Right kidney (tissue), 1 donor: ENCODE data around the gene DDC.

ENCODE experiments used
- DNase-seq: peaks from one replicate; pipeline ENCODE4 v3.0.0-alpha.2; 2016

Gene DDC

DNA sequence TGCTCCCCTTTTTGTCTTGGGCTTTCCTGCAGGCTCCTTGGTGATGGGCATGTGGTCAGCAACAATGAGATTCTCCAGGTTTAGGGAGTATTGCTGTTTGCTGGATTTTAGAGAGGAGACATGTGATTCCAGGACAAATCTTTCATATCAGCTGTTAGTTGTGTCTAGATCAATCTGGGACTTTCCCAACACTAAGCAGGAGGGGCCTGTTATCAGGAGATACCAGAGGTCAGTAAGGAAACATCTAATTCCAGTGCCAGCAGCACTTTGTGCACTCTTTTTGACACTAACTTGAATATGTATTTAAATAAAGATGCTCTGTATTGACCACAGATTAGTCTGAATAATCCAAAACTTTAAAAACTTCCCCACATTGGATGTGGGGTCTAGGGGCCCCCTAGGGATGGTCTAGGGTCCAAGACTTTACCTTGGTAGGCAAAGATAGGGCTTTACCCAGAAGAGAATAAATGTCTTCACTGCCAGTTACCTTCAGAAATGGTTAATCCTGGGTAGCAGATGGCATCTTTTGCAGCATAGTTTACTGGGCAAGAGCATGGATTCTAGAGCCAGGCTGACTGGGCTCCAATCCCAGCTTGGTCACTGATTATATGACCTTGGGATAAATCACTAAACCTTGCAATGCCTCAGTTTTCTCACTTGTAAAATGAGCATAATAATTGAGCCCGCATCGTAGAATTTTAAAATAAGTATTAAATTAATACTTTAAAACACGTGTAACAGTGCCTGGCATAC is 108.7 kb downstream of the DDC start:
- no peak for DNase-seq

- no peak for DNase-seq
These were observed 109.5 kb downstream of the DDC start for GRCh38 chr7:50455658-50456057.

GRCh38 chr7:50454968-50455367 is 110.2 kb downstream of the DDC start:
- DNase-seq, result no peak

DNA sequence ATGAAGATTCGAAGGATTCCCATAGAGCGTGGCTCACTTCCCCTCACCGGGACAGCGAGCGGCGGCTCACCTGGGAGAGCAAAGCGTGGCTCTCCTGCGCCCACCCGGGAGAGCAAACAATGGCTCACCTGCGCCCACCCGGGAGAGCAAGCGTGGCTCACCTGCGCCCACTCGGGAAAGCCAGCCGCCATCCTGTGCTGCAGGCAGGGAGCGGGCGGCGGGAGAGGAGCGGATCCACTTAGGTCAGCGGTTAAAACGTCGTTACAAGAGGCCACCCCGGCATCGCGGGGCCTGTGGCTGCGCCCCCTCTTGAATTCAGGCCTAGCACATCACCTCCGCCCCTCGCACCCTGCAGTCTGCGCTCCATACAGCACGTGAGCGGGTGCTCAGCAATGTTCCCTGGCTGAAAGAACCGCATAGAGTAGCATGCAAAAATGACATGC is 114.6 kb downstream of the DDC start:
- no peak for DNase-seq

DNA sequence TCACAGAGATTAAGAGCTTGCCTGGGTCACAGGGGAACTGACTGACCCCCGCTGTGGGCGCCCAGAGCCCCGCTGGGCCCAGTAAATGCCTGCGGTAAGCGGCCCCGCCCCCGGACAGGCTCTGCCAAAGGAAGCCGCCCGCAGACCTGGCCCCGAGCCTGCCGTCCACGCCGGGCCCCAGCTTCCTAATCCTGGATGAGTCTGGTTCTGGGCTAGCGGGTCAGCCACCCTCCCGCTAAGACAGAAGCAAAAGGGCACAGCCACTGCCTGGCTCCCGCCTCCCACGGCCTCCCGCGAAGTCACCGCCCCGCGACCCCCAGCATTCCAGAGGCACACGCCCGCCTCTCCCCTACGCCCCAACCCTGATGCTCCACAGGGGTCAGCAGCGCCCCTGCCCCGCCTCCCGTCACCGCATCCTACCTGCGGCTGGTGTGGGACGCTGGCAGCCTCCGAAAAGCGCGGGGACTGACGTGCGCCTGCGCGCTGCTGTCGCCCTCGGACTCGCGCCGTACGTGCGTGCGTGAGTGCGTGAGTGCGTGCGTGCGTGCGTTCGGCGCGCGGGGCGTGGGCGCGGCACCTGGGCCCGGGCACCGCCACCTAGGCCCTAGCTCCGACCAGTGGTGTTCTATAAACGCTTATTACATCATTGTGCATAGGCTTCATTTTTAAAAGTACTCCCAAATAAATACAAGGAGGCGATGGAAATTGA is 115.2 kb downstream of the DDC start, which contains the start of gene FIGNL1:
TSS of gene FIGNL1 (minus strand) at position 470 of the 709 bp plus-strand sequence. CDS start 3,063 bp downstream, outside the sequence.
- DNase-seq, result peak; percentile 85

GRCh38 chr7:50449501-50449880 is 115.7 kb downstream of the DDC start:
- DNase-seq, result no peak

DNA sequence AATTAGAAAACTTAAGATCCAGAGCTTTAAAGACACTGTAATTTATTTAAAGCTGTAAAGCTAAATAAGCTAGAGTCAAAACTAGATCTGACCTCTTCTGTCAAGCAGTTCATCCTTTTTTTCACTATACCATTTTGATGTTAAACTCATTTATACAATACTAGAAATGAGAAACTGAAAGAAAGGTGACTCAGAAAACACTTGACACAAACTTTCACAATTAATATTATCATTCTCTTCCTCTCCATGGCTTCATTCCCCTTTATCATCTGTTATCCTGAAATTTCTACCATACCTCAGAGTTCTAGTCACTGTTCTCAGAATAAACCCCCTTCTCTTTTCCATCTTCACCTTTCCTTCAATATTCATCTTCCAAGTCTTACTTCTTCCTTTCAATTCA is 116.4 kb downstream of the DDC start:
- no peak for DNase-seq

GRCh38 chr7:50446542-50446960 is 118.7 kb downstream of the DDC start:
- no peak for DNase-seq

DNA sequence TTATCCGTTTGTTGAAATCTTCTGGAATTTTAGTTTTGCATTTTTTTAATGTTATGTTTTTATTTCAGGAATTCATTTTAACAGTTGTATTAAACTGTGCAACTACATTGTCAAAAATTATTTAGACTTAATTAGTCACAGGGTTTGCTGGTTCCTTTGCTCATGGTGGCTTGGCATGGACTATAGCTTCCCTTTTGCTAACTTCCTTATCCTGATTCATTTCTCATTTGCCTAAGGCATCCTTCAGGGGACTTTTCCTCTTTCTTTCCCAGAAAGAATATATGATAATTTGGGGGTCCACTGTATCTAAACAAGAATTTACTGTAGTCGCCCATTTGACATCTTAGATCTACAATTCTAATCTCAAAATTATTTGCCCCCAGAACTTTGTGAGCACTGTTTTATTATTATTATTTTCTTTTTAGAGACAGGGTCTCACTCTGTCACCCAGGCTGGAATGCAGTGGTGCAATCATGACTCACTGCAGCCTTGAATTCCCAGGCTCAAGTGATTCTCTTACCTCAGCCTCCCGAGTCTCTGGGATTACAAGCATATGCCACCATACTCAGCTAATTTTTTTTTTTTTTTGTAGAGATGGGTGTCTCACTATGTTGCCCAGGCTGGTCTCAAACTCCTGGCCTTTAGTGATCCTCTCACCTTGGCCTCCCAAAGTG is 128.9 kb downstream of the DDC start:
- no peak for DNase-seq

DNA sequence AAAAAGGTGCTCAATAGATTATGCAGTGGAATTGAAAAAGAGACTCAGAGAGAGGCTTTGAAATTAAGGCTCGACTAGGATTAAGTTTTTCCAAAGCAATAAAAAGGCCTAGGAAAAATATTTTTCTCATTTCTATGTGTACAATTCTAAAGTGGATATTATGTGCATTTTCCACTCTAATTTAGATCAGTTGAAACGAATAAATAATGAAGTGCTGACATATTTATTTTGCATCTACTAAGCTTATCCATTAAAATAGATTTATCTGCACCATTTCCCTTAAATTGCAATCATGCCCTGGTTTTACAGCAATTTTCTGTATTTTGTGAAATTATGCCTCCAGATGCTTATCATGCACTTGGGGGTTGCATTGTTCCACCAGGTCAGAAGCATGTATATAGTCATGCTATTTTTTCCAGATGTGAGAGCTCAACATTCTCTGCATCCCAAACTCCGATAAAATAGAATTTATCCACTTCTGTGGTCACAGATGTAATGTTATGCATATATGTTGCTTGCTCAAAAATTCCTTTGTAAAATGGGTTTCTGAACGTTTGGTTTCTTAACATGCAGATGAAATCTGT is 133.4 kb downstream of the DDC start:
- DNase-seq, result no peak

- no peak for DNase-seq
These were observed 133.9 kb downstream of the DDC start for GRCh38 chr7:50431316-50431715.

DNA sequence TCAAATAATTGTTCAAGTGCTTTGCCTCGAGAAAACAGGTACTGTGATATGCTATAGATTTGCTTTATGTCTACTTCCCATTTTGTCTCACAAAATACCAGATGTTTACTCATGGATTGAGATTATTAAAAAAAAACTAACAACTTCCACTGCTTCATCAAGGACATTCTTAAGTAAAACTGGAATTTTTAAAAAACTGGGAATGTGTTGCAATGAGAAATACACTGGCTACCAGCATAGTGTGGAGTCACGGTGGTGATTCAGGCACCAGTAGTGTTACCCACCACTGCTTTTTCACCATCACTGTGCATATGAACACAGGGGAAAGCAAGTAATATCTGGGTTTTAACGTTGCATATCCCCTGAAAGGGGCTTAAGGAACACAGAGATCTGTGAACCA is 136.3 kb downstream of the DDC start:
- no peak for DNase-seq

GRCh38 chr7:50427518-50427917 is 137.7 kb downstream of the DDC start:
- DNase-seq, result no peak

GRCh38 chr7:50426280-50427045 is 138.7 kb downstream of the DDC start:
- DNase-seq, result no peak

GRCh38 chr7:50425318-50425717 is 139.9 kb downstream of the DDC start:
- DNase-seq, result no peak

- DNase-seq, result no peak
These were observed 141.3 kb downstream of the DDC start for GRCh38 chr7:50423860-50424259.

GRCh38 chr7:50422858-50423257 is 142.3 kb downstream of the DDC start:
- no peak for DNase-seq

DNA sequence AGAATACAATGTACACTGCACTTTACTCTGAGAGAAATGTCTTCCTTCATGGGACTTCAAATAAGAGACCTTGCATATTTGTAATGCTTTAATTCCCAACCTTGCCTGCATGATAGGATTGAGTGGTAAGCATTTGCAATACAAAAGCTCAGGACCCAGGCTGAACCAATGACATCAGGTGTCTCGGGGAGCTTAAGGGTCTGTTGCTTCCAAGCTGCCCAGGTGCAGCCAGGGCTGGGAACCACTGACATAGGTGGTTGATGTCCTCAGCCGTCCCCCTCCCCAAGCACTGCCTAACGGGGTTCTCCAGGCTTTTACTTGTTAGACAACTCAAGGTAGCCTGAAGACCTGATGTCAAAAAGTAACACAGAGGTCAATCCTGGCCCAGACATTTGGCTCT is 144.2 kb downstream of the DDC start:
- DNase-seq, result no peak

GRCh38 chr7:50418526-50419290 is 146.5 kb downstream of the DDC start:
- no peak for DNase-seq

GRCh38 chr7:50418086-50418515 is 147.1 kb downstream of the DDC start:
- DNase-seq, result peak; percentile 51

- DNase-seq, result no peak
These were observed 148.6 kb downstream of the DDC start for GRCh38 chr7:50416527-50417182.
